Measurements from ENCODE around the gene PGAP1. TPM values are rescaled to one million over a fixed set of nuclear protein-coding genes. Genes with fewer than 3 reads are reported as not detected.

The PGAP1 gene
- total RNA-seq, 2 experiments from 2014 or later: 17.7 to 19.2 TPM

Other genes with a start within 250 kb of the PGAP1 start
- gene GTF3C3, start 127.0 kb downstream of the PGAP1 start, total RNA-seq: 10 to 100 TPM; 61.0 to 65.9 TPM
- not detected for gene C2orf66, start 117.4 kb downstream of the PGAP1 start, total RNA-seq

Measured in activated CD8-positive, alpha-beta T cell treated with anti-CD3 and anti-CD28 coated beads for 36 hours (primary cell).